RWPE1 (cell line): Measurements from ENCODE around the gene SDF4.

ENCODE experiments used
- CTCF ChIA-PET: fragments of 350-600 bp; sonication (Branson Sonifier 250); formaldehyde crosslinking; extraction: SDS; loops from one replicate; lab custom pipeline; 2021; lab: Yijun Ruan, JAX
- POLR2A ChIA-PET: fragments of 400-600 bp; formaldehyde crosslinking; extraction: SDS; loops from one replicate; lab custom pipeline; 2020; ENCODE audit warnings: antibody characterized with exemption; ENCODE audit not compliant: low non-redundant PET; lab: Yijun Ruan, JAX
- DNase-seq: peaks from one replicate; pipeline ENCODE4 v3.0.0; 2012; ENCODE audit warnings: low spot score
- H3K27ac ChIP-seq: fragments of 450-650 bp; 2 replicates; pipeline ENCODE4 v1.5.1; 2017
- CTCF ChIP-seq: fragments of 450-650 bp; conservative IDR thresholded peaks from 2 replicates; pipeline ENCODE4 v1.5.1; 2017; ENCODE audit warnings: low read depth, mild to moderate bottlenecking

Gene SDF4

GRCh38 chr1:1274931-1275431 lies 43.2 kb upstream of the SDF4 start:
- ChIA-PET POLR2A (no interaction called here), CTCF (interaction anchor here (0.8 kb wide), 1 partner anchor 40 kb away, joined by 3 read pairs; no protein-coding TSS in a partner anchor)
- DNase-seq, result no peak
- no peak for TF ChIP-seq CTCF
- H3K27ac ChIP-seq, result peak overlapping the region; percentile 81

GRCh38 chr1:1274299-1274930 lies 42.6 kb upstream of the SDF4 start:
- no peak for TF ChIP-seq CTCF
- ChIA-PET CTCF (interaction anchor here (0.8 kb wide), 1 partner anchor 24 kb away, joined by 5 read pairs; no protein-coding TSS in a partner anchor), POLR2A (interaction anchor here (0.5 kb wide), 1 partner anchor 77 kb away, joined by 10 read pairs; no protein-coding TSS in a partner anchor)
- H3K27ac ChIP-seq, result peak overlapping the region; percentile 81
- no peak for DNase-seq

GRCh38 chr1:1273512-1274298 lies 41.9 kb upstream of the SDF4 start, which contains the start of gene UBE2J2:
TSS of gene UBE2J2 (minus strand) at chr1:1273854. CDS start at chr1:1267992, 5,862 bp downstream.
- DNase-seq, result peak; percentile 95
- ChIA-PET POLR2A (interaction anchor here (0.5 to 0.6 kb wide), 3 partner anchors 12 to 102 kb away, joined by 4 to 10 read pairs (median 6); no protein-coding TSS in a partner anchor), CTCF (interaction anchor here (0.8 kb wide), 1 partner anchor 23 kb away, joined by 5 read pairs; no protein-coding TSS in a partner anchor)
- no peak for TF ChIP-seq CTCF
- H3K27ac ChIP-seq, result peak within 1 kb of the TSS; percentile 81

GRCh38 chr1:1273209-1273511 lies 41.4 kb upstream of the SDF4 start:
- DNase-seq, result no peak
- POLR2A ChIA-PET, result interaction anchor here (0.6 kb wide), 2 partner anchors 12 to 102 kb away, joined by 4 to 6 read pairs; no protein-coding TSS in a partner anchor
- peak overlapping the region; percentile 81 for H3K27ac ChIP-seq
- CTCF ChIA-PET, result no interaction called here
- no peak for TF ChIP-seq CTCF

GRCh38 chr1:1272341-1273208 lies 40.8 kb upstream of the SDF4 start:
- H3K27ac ChIP-seq, result peak overlapping the region; percentile 81
- CTCF ChIA-PET, result interaction anchor here (0.6 kb wide), 1 partner anchor 21 kb away, joined by 3 read pairs; no protein-coding TSS in a partner anchor
- POLR2A ChIA-PET, result interaction anchor here (0.5 to 1.0 kb wide), 3 partner anchors 42 to 110 kb away, joined by 3 to 4 read pairs (median 3); no protein-coding TSS in a partner anchor
- DNase-seq, result no peak
- TF ChIP-seq CTCF, result no peak
